Caco-2 (cell line): Measurements from ENCODE around the gene HES4. TPM values are rescaled to one million over a fixed set of nuclear protein-coding genes. Genes with fewer than 3 reads are reported as not detected.

Source experiments
- BruUV-seq: library from RNA; stranded (reverse); fragments of 400-500 nt; replicated peaks from 2 replicates; lab custom pipeline; 2021; lab: Mats Ljungman, UMichigan
- CTCF ChIA-PET: fragments of 300-600 bp; sonication (Branson Sonifier 250); formaldehyde crosslinking; loops from one replicate; lab custom pipeline; 2022; ENCODE audit warnings: antibody characterized with exemption; lab: Charles Lee
- POLR2A ChIA-PET: fragments of 300-600 bp; sonication (Branson Sonifier 250); formaldehyde crosslinking; loops from one replicate; lab custom pipeline; 2022; ENCODE audit warnings: antibody characterized with exemption; lab: Charles Lee
- DNase-seq, 2 experiments: peaks; one replicate each; pipeline versions ENCODE4 v3.0.0 to v3.0.0-alpha.2; 2020 to 2022
- H3K27me3 ChIP-seq: replicated peaks from 2 replicates; pipeline ENCODE4 v1.6.0; 2011; ENCODE audit warnings: low read length; ENCODE audit not compliant: control insufficient read depth, insufficient read depth
- H3K36me3 ChIP-seq: 2 replicates; pipeline ENCODE4 v1.5.1; 2011; ENCODE audit warnings: low read length; ENCODE audit not compliant: control insufficient read depth, insufficient read depth
- H3K4me1 ChIP-seq: fragments of 250-450 bp; sonication (Bioruptor Pico); 2 replicates; pipeline ENCODE4 v1.5.1; 2020; ENCODE audit warnings: mild to moderate bottlenecking
- H3K4me3 ChIP-seq: 2 replicates; pipeline ENCODE4 v1.5.1; 2011; ENCODE audit warnings: low read depth, mild to moderate bottlenecking, control low read depth, low read length
- H3K9me3 ChIP-seq: fragments of 250-450 bp; sonication (Bioruptor Pico); 2 replicates; pipeline ENCODE4 v1.5.1; 2020; ENCODE audit warnings: mild to moderate bottlenecking, moderate library complexity
- H3K27ac Mint-ChIP-seq: one replicate; pipeline ENCODE4 v1.8.0; 2022; ENCODE audit warnings: mixed read lengths; ENCODE audit not compliant: unreplicated experiment
- H3K27me3 Mint-ChIP-seq: one replicate; pipeline ENCODE4 v1.8.0; 2022; ENCODE audit warnings: mixed read lengths; ENCODE audit not compliant: insufficient read depth, unreplicated experiment
- H3K36me3 Mint-ChIP-seq: one replicate; pipeline ENCODE4 v1.8.0; 2022; ENCODE audit warnings: mild to moderate bottlenecking, mixed read lengths; ENCODE audit not compliant: insufficient read depth, unreplicated experiment
- H3K4me1 Mint-ChIP-seq: one replicate; pipeline ENCODE4 v1.8.0; 2022; ENCODE audit warnings: low read depth, mixed read lengths; ENCODE audit not compliant: unreplicated experiment
- H3K4me3 Mint-ChIP-seq: one replicate; pipeline ENCODE4 v1.8.0; 2022; ENCODE audit warnings: mild to moderate bottlenecking, moderate library complexity, mixed read lengths; ENCODE audit not compliant: unreplicated experiment
- H3K9me3 Mint-ChIP-seq: one replicate; pipeline ENCODE4 v1.8.0; 2022; ENCODE audit warnings: mixed read lengths; ENCODE audit not compliant: unreplicated experiment
- intact Hi-C: fragments of 100-400 bp; cut with micrococcal nuclease; formaldehyde crosslinking; loops from one replicate; pipeline ENCODE4 v1.10.0; 2022; ENCODE audit not compliant: unreplicated experiment
- total RNA-seq: library from RNA; stranded (reverse); gene quantifications from 2 replicates; pipeline ENCODE4 v1.2.3, GENCODE V29; 2022
- TF ChIP-seq, protein P1 (sequence below), 2 experiments: fragments of 200-600 bp in 1 of 2; IDR thresholded peaks; 1 replicate in 1 of 2; 2 replicates in 1 of 2; pipeline versions ENCODE4 v1.5.1 to v1.8.0; 2011 to 2022; ENCODE audit warnings: antibody characterized with exemption in 1 of 2, control low read depth in 1 of 2, inconsistent platforms in 1 of 2, low read depth in 1 of 2, low read length in 1 of 2, mild to moderate bottlenecking in 1 of 2, moderate library complexity in 1 of 2; ENCODE audit not compliant: insufficient read depth in 1 of 2, severe bottlenecking in 1 of 2, unreplicated experiment in 1 of 2

The HES4 gene
- total RNA-seq, 1 experiment from 2014 or later: 53.8 TPM

GRCh38 chr1:970973-971730 lies 28.7 kb downstream of the HES4 start:
- no peaks in the 10 kb centered on the region for H3K27me3 Mint-ChIP-seq
- BruUV-seq: no TSS peak
- TF ChIP-seq, protein P1, sequence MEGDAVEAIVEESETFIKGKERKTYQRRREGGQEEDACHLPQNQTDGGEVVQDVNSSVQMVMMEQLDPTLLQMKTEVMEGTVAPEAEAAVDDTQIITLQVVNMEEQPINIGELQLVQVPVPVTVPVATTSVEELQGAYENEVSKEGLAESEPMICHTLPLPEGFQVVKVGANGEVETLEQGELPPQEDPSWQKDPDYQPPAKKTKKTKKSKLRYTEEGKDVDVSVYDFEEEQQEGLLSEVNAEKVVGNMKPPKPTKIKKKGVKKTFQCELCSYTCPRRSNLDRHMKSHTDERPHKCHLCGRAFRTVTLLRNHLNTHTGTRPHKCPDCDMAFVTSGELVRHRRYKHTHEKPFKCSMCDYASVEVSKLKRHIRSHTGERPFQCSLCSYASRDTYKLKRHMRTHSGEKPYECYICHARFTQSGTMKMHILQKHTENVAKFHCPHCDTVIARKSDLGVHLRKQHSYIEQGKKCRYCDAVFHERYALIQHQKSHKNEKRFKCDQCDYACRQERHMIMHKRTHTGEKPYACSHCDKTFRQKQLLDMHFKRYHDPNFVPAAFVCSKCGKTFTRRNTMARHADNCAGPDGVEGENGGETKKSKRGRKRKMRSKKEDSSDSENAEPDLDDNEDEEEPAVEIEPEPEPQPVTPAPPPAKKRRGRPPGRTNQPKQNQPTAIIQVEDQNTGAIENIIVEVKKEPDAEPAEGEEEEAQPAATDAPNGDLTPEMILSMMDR (IDR thresholded peaks at IDR 0.05; ENCODE audit: insufficient read depth in 1 of 2, low read depth in 1 of 2, low read length in 1 of 2, severe bottlenecking in 1 of 2, unreplicated experiment in 1 of 2): no peak
- H3K9me3 ChIP-seq: no peaks in the 10 kb centered on the region
- ChIA-PET CTCF (no interaction called here), POLR2A (no interaction called here)
- DNase-seq: no peak
- H3K36me3 ChIP-seq: no peaks in the 10 kb centered on the region
- no peak overlapping the region for H3K27ac Mint-ChIP-seq
- H3K4me3 Mint-ChIP-seq: no peak overlapping the region
- intact Hi-C loops: no loop called here
- H3K4me3 ChIP-seq: no peak overlapping the region
- peaks cover 5% of the 10 kb centered on the region for H3K4me1 ChIP-seq
- H3K27me3 ChIP-seq: no peaks in the 10 kb centered on the region
- H3K36me3 Mint-ChIP-seq: no peaks in the 10 kb centered on the region
- no peaks in the 10 kb centered on the region for H3K9me3 Mint-ChIP-seq
- peaks cover 5% of the 10 kb centered on the region for H3K4me1 Mint-ChIP-seq

DNA sequence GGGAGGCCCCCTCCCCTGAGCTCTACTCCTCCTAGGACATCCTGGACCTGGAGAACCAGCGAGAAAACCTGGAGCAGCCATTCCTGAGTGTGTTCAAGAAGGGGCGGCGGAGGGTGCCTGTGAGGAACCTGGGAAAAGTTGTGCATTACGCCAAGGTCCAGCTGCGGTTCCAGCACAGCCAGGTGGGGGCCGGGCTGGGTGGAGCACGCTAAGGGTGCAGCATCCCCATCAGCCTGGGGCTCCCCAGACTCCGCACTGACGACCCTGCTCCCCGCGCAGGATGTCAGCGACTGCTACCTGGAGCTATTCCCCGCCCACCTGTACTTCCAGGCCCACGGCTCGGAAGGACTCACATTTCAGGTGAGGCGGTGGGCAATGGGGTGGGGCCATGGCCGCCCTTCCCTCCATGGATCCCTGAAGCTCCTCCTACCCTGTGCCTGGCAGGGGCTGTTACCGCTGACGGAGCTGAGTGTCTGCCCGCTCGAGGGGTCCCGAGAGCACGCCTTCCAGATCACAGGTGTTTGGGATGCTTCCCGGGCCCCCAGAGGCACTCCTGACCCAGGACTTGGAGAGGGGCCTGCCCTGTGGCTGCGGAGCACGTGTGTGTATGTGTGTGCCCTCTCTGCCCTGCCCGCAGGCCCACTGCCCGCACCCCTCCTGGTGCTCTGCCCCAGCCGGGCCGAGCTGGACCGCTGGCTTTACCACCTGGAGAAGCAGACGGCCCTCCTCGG lies 29.5 kb downstream of the HES4 start:
- Mint-ChIP-seq H3K9me3 (no peaks in the 10 kb centered on the region), H3K4me1 (peaks cover 5% of the 10 kb centered on the region), H3K36me3 (no peaks in the 10 kb centered on the region), H3K4me3 (no peak overlapping the region), H3K27ac (no peak overlapping the region), H3K27me3 (no peaks in the 10 kb centered on the region)
- intact Hi-C loops: no loop called here
- no peaks in the 10 kb centered on the region for H3K36me3 ChIP-seq
- ChIA-PET CTCF (no interaction called here), POLR2A (no interaction called here)
- no peak overlapping the region for H3K4me3 ChIP-seq
- DNase-seq: no peak
- H3K27me3 ChIP-seq: no peaks in the 10 kb centered on the region
- BruUV-seq: no TSS peak
- no peaks in the 10 kb centered on the region for H3K9me3 ChIP-seq
- H3K4me1 ChIP-seq: peaks cover 6% of the 10 kb centered on the region
- TF ChIP-seq, protein P1 (IDR thresholded peaks at IDR 0.05; ENCODE audit: insufficient read depth in 1 of 2, low read depth in 1 of 2, low read length in 1 of 2, severe bottlenecking in 1 of 2, unreplicated experiment in 1 of 2): no peak

DNA sequence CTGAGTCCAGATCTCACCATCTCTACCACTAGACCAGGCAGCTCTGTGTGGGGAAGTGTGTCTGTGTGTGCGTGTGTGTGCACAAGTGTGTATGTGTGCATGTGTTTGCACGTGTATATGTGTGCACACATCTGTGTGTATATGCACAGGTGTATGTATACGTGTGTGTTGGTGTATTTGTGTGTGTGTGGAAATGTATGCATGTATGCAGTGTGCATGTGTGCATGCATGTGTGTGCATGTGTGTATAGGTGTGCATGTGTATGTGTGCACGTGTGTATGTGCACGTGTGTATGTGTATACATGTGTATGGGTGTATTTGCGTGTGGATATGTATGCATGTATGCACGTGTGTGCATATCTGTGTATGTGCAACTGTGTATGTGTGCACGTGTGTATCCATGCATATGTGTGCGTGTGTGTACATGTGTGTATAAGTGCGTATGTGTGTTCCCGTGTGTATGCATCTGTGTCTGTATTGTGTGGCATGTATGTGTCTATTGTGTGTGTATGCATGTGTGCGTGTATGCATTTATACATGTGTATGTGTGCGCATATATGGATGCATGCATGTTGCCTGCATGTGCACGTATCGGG lies 30.5 kb downstream of the HES4 start:
- Histone ChIP-seq H3K9me3 (no peaks in the 10 kb centered on the region), H3K27me3 (no peaks in the 10 kb centered on the region), H3K4me1 (peaks cover 6% of the 10 kb centered on the region), H3K4me3 (no peak overlapping the region), H3K36me3 (no peaks in the 10 kb centered on the region)
- Mint-ChIP-seq H3K27ac (no peak overlapping the region), H3K36me3 (peaks cover 6% of the 10 kb centered on the region), H3K4me1 (no peaks in the 10 kb centered on the region), H3K27me3 (no peaks in the 10 kb centered on the region), H3K9me3 (no peaks in the 10 kb centered on the region), H3K4me3 (no peak overlapping the region)
- DNase-seq: no peak
- TF ChIP-seq, protein P1 (IDR thresholded peaks at IDR 0.05; ENCODE audit: insufficient read depth in 1 of 2, low read depth in 1 of 2, low read length in 1 of 2, severe bottlenecking in 1 of 2, unreplicated experiment in 1 of 2): no peak
- intact Hi-C loops: no loop called here
- ChIA-PET POLR2A (no interaction called here), CTCF (no interaction called here)
- BruUV-seq: no TSS peak
